Activated naive CD8-positive, alpha-beta T cell treated with anti-CD3 and anti-CD28 coated beads, Interleukin-2, amount 10 ng/mL, durations not matched to agents 7 days and 5 days (primary cell): ENCODE measurements around the gene AAK1. TPM values are rescaled to one million over a fixed set of nuclear protein-coding genes. Genes with fewer than 3 reads are reported as not detected.
A peak's percentile ranks its signal among the peaks of the same experiment; 100 is the strongest.
"Not testable (repeated sequence)": the region's sequence is repeated elsewhere in the genome, so short reads cannot be mapped to it uniquely, and the experiment has no call there.

Source experiments
- ATAC-seq: fragments of 150-1000 bp; cut with Tn5 transposase; one replicate; pipeline ENCODE4 v1.10.0; 2021; ENCODE audit warnings: low read depth, moderate library complexity
- POLR2A ChIA-PET: fragments of 350-600 bp; sonication (Branson Sonifier 250); formaldehyde crosslinking; loops from one replicate; lab custom pipeline; 2021; ENCODE audit warnings: antibody characterized with exemption; lab: Charles Lee
- DNase-seq: peaks from one replicate; pipeline ENCODE4 v3.0.0; 2021
- H3K27ac Mint-ChIP-seq: one replicate; pipeline ENCODE4 v1.8.0; 2022; ENCODE audit warnings: mild to moderate bottlenecking, mixed read lengths
- H3K27me3 Mint-ChIP-seq: one replicate; pipeline ENCODE4 v1.8.0; 2022; ENCODE audit warnings: mild to moderate bottlenecking, moderate library complexity, mixed read lengths
- H3K36me3 Mint-ChIP-seq: one replicate; pipeline ENCODE4 v1.8.0; 2021; ENCODE audit warnings: mild to moderate bottlenecking, mixed read lengths
- H3K4me1 Mint-ChIP-seq: one replicate; pipeline ENCODE4 v1.8.0; 2021; ENCODE audit warnings: mixed read lengths
- H3K4me3 Mint-ChIP-seq: one replicate; pipeline ENCODE4 v1.8.0; 2022; ENCODE audit warnings: mild to moderate bottlenecking, moderate library complexity, mixed read lengths
- H3K9me3 Mint-ChIP-seq: one replicate; pipeline ENCODE4 v1.8.0; 2021; ENCODE audit warnings: mixed read lengths
- total RNA-seq, 2 experiments: library from RNA; stranded (reverse); gene quantifications; one replicate each; pipeline ENCODE4 v1.2.3, GENCODE V29; 2021

The AAK1 gene
- total RNA-seq, 2 experiments from 2014 or later = 143 to 144 TPM

GRCh38 chr2:69567157-69567908 is 76.2 kb downstream of the AAK1 start:
- Mint-ChIP-seq H3K4me3 (no peak overlapping the region), H3K4me1 (peaks cover 61% of the 10 kb centered on the region), H3K36me3 (peaks cover 16% of the 10 kb centered on the region), H3K27ac (no peak overlapping the region), H3K9me3 (no peaks in the 10 kb centered on the region), H3K27me3 (no peaks in the 10 kb centered on the region)
- no peak for DNase-seq
- no peak for ATAC-seq
- POLR2A ChIA-PET = interaction anchor here (0.7 to 1.1 kb wide), 2 partner anchors 76 to 262 kb away, joined by 3 to 5 read pairs; partner anchors contain the start of gene AAK1

- ATAC-seq (no peak), DNase-seq (no peak)
- POLR2A ChIA-PET = interaction anchor here (1.2 kb wide), 1 partner anchor 130 kb away, joined by 3 read pairs; the partner anchor contains the start of gene NFU1
- Mint-ChIP-seq H3K36me3 (peaks cover 18% of the 10 kb centered on the region), H3K4me1 (peaks cover 62% of the 10 kb centered on the region), H3K4me3 (no peak overlapping the region), H3K27ac (no peak overlapping the region), H3K27me3 (no peaks in the 10 kb centered on the region), H3K9me3 (no peaks in the 10 kb centered on the region)
Measured at GRCh38 chr2:69566669-69567068, 76.9 kb downstream of the AAK1 start.

GRCh38 chr2:69565431-69565839 is 78.1 kb downstream of the AAK1 start:
- DNase-seq (peak; percentile 73), ATAC-seq (peak; percentile 86)
- Mint-ChIP-seq H3K36me3 (peaks cover 15% of the 10 kb centered on the region), H3K4me3 (no peak overlapping the region), H3K27ac (peak overlapping the region; percentile 40), H3K9me3 (no peaks in the 10 kb centered on the region), H3K27me3 (no peaks in the 10 kb centered on the region), H3K4me1 (peaks cover 54% of the 10 kb centered on the region)
- POLR2A ChIA-PET = interaction anchor here (0.7 to 2.6 kb wide), 4 partner anchors 9 to 155 kb away, joined by 3 to 13 read pairs (median 3); partner anchors contain the start of genes AAK1 and NFU1

- POLR2A ChIA-PET = interaction anchor here (0.7 to 2.6 kb wide), 2 partner anchors 79 to 157 kb away, joined by 5 to 13 read pairs; partner anchors contain the start of gene AAK1
- DNase-seq (no peak), ATAC-seq (peak; percentile 12)
- Mint-ChIP-seq H3K36me3 (peaks cover 14% of the 10 kb centered on the region), H3K27ac (peak overlapping the region; percentile 16), H3K4me3 (peak overlapping the region; percentile 17), H3K9me3 (no peaks in the 10 kb centered on the region), H3K27me3 (no peaks in the 10 kb centered on the region), H3K4me1 (peaks cover 55% of the 10 kb centered on the region)
Measured at GRCh38 chr2:69564604-69565003, 78.9 kb downstream of the AAK1 start.

- DNase-seq (no peak), ATAC-seq (no peak)
- Mint-ChIP-seq H3K27ac (peak overlapping the region; percentile 14), H3K4me1 (peaks cover 51% of the 10 kb centered on the region), H3K27me3 (no peaks in the 10 kb centered on the region), H3K36me3 (peaks cover 10% of the 10 kb centered on the region), H3K4me3 (no peak overlapping the region), H3K9me3 (no peaks in the 10 kb centered on the region)
- POLR2A ChIA-PET = no interaction called here
Measured at GRCh38 chr2:69563021-69563420, 80.5 kb downstream of the AAK1 start.

GRCh38 chr2:69561101-69561500 is 82.4 kb downstream of the AAK1 start:
- POLR2A ChIA-PET = no interaction called here
- no peaks in the 10 kb centered on the region for H3K9me3 Mint-ChIP-seq
- no peaks in the 10 kb centered on the region for H3K27me3 Mint-ChIP-seq
- no peak overlapping the region for H3K27ac Mint-ChIP-seq
- DNase-seq (no peak), ATAC-seq (no peak)
- peaks cover 43% of the 10 kb centered on the region for H3K4me1 Mint-ChIP-seq
- no peak overlapping the region for H3K4me3 Mint-ChIP-seq
- peaks cover 16% of the 10 kb centered on the region for H3K36me3 Mint-ChIP-seq

GRCh38 chr2:69560147-69560482 is 83.4 kb downstream of the AAK1 start:
- no peaks in the 10 kb centered on the region for H3K27me3 Mint-ChIP-seq
- no peak overlapping the region for H3K4me3 Mint-ChIP-seq
- POLR2A ChIA-PET = no interaction called here
- no peak overlapping the region for H3K27ac Mint-ChIP-seq
- DNase-seq (no peak), ATAC-seq (no peak)
- H3K36me3 Mint-ChIP-seq = peaks cover 13% of the 10 kb centered on the region
- peaks cover 42% of the 10 kb centered on the region for H3K4me1 Mint-ChIP-seq
- H3K9me3 Mint-ChIP-seq = no peaks in the 10 kb centered on the region

- Mint-ChIP-seq H3K9me3 (no peaks in the 10 kb centered on the region), H3K4me3 (no peak overlapping the region), H3K27me3 (no peaks in the 10 kb centered on the region), H3K27ac (no peak overlapping the region), H3K4me1 (peaks cover 42% of the 10 kb centered on the region), H3K36me3 (peaks cover 17% of the 10 kb centered on the region)
- ATAC-seq = peak; percentile 47
- POLR2A ChIA-PET = no interaction called here
- DNase-seq = no peak
Measured at GRCh38 chr2:69559442-69560146, 83.9 kb downstream of the AAK1 start.

GRCh38 chr2:69556008-69556407 is 87.5 kb downstream of the AAK1 start:
- no peaks in the 10 kb centered on the region for H3K9me3 Mint-ChIP-seq
- H3K36me3 Mint-ChIP-seq = peaks cover 31% of the 10 kb centered on the region
- H3K4me3 Mint-ChIP-seq = no peak overlapping the region
- peaks cover 31% of the 10 kb centered on the region for H3K4me1 Mint-ChIP-seq
- no peak for ATAC-seq
- no peaks in the 10 kb centered on the region for H3K27me3 Mint-ChIP-seq
- POLR2A ChIA-PET = no interaction called here
- H3K27ac Mint-ChIP-seq = no peak overlapping the region
- DNase-seq = no peak

GRCh38 chr2:69554981-69555380 is 88.6 kb downstream of the AAK1 start:
- peak; percentile 58 for ATAC-seq
- H3K36me3 Mint-ChIP-seq = peaks cover 36% of the 10 kb centered on the region
- no peak overlapping the region for H3K4me3 Mint-ChIP-seq
- POLR2A ChIA-PET = no interaction called here
- H3K9me3 Mint-ChIP-seq = no peaks in the 10 kb centered on the region
- H3K27ac Mint-ChIP-seq = peak overlapping the region; percentile 77
- no peak for DNase-seq
- no peaks in the 10 kb centered on the region for H3K27me3 Mint-ChIP-seq
- H3K4me1 Mint-ChIP-seq = peaks cover 25% of the 10 kb centered on the region

GRCh38 chr2:69554568-69554967 is 89.0 kb downstream of the AAK1 start:
- POLR2A ChIA-PET = no interaction called here
- DNase-seq (no peak), ATAC-seq (no peak)
- no peaks in the 10 kb centered on the region for H3K27me3 Mint-ChIP-seq
- H3K4me3 Mint-ChIP-seq = no peak overlapping the region
- peaks cover 38% of the 10 kb centered on the region for H3K36me3 Mint-ChIP-seq
- H3K27ac Mint-ChIP-seq = peak overlapping the region; percentile 77
- H3K4me1 Mint-ChIP-seq = peaks cover 22% of the 10 kb centered on the region
- H3K9me3 Mint-ChIP-seq = peaks cover 1% of the 10 kb centered on the region

GRCh38 chr2:69553991-69554390 is 89.5 kb downstream of the AAK1 start:
- DNase-seq = no peak
- Mint-ChIP-seq H3K36me3 (peaks cover 41% of the 10 kb centered on the region), H3K27me3 (no peaks in the 10 kb centered on the region), H3K4me3 (no peak overlapping the region), H3K9me3 (peaks cover 2% of the 10 kb centered on the region), H3K27ac (no peak overlapping the region), H3K4me1 (peaks cover 21% of the 10 kb centered on the region)
- no peak for ATAC-seq
- POLR2A ChIA-PET = no interaction called here

- H3K27ac Mint-ChIP-seq, H3K27me3 Mint-ChIP-seq, DNase-seq, H3K4me3 Mint-ChIP-seq, ATAC-seq, POLR2A ChIA-PET: not testable (repeated sequence)
- Mint-ChIP-seq H3K9me3 (peaks cover 11% of the 10 kb centered on the region), H3K4me1 (peaks cover 13% of the 10 kb centered on the region), H3K36me3 (peaks cover 59% of the 10 kb centered on the region)
Measured at GRCh38 chr2:69550511-69550910, 93.0 kb downstream of the AAK1 start.
